HL-60 (cell line): ENCODE results near the gene PRICKLE2.

Experiments
- CTCF ChIP-seq: IDR thresholded peaks from one replicate; pipeline ENCODE4 v1.5.1; 2011; ENCODE audit warnings: low read length, control low read depth, inconsistent platforms; ENCODE audit not compliant: insufficient read depth
- POLR2AphosphoS5 ChIP-seq: IDR thresholded peaks from 2 replicates; pipeline ENCODE4 v1.6.1; 2012; ENCODE audit warnings: low read depth
- REST ChIP-seq: IDR thresholded peaks from 2 replicates; pipeline ENCODE4 v1.6.1; 2012; ENCODE audit warnings: low read depth; ENCODE audit not compliant: insufficient replicate concordance
- SPI1 ChIP-seq: IDR thresholded peaks from 2 replicates; pipeline ENCODE4 v1.6.1; 2012; ENCODE audit warnings: low read depth, mild to moderate bottlenecking, borderline replicate concordance

- TF ChIP-seq CTCF, result no peak
- TF ChIP-seq POLR2AphosphoS5, result no peak
- TF ChIP-seq REST, result no peak
- no peak for TF ChIP-seq SPI1
Measured at GRCh38 chr3:64078966-64079365, 146.3 kb downstream of the PRICKLE2 start.
